Measurements from ENCODE around the gene MCC.

- no peak for TF ChIP-seq POLR2A (IDR thresholded peaks at IDR 0.05; ENCODE audit: low read depth)
- no peak for TF ChIP-seq POLR2AphosphoS5 (IDR thresholded peaks at IDR 0.05)
- TF ChIP-seq CTCF (IDR thresholded peaks at IDR 0.05), result no peak
Observed at GRCh38 chr5:113169720-113170119, 318.5 kb downstream of the MCC start.
